HFF-Myc (cell line): Measurements from ENCODE around the gene TRPM1.

Experiments
- DNase-seq: peaks from one replicate; pipeline ENCODE4 v3.0.0-alpha.2; 2011; ENCODE audit warnings: low read depth; ENCODE audit errors: extremely low read depth
- H3K4me3 ChIP-seq: replicated peaks from 2 replicates; pipeline ENCODE4 v1.5.1; 2011; ENCODE audit warnings: low read depth, mild to moderate bottlenecking, control low read depth, low read length
- TF ChIP-seq, protein P1 (sequence below): IDR thresholded peaks from 2 replicates; pipeline ENCODE4 v1.5.1; 2012; ENCODE audit warnings: mild to moderate bottlenecking, low read depth, low read length, control low read depth; ENCODE audit errors: missing control alignments

Gene TRPM1

DNA sequence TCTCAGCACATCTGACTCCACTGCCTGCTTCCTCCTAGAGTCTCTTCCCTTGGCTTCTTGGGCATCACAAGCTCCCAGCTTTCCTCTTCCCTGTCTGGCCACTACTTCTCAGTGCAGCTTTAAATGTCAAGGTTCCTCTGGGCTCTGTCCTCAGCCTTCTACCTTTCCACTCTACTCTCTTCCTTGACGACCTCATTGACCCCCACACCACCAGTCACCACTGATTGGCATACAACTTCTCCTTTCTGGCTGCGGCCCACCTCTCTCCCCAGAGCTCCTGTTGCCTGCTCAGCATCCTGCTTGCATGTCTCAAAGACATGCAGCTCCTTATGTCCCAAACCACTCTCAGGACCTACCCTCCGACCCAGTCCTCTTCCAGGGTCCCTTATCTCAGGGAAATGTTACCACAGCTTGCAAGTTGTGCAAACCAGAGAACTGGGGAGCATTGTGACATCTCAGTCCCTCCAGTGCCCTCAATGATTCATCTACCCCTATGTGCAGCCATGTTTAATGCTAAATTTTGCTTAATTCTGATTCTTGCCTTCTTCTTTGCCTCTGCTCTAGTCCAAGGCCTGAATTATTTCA, 49.9 kb downstream of the TRPM1 start:
- no peak for DNase-seq
- no peak overlapping the region for H3K4me3 ChIP-seq
- TF ChIP-seq, protein P1, sequence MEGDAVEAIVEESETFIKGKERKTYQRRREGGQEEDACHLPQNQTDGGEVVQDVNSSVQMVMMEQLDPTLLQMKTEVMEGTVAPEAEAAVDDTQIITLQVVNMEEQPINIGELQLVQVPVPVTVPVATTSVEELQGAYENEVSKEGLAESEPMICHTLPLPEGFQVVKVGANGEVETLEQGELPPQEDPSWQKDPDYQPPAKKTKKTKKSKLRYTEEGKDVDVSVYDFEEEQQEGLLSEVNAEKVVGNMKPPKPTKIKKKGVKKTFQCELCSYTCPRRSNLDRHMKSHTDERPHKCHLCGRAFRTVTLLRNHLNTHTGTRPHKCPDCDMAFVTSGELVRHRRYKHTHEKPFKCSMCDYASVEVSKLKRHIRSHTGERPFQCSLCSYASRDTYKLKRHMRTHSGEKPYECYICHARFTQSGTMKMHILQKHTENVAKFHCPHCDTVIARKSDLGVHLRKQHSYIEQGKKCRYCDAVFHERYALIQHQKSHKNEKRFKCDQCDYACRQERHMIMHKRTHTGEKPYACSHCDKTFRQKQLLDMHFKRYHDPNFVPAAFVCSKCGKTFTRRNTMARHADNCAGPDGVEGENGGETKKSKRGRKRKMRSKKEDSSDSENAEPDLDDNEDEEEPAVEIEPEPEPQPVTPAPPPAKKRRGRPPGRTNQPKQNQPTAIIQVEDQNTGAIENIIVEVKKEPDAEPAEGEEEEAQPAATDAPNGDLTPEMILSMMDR, result no peak

DNA sequence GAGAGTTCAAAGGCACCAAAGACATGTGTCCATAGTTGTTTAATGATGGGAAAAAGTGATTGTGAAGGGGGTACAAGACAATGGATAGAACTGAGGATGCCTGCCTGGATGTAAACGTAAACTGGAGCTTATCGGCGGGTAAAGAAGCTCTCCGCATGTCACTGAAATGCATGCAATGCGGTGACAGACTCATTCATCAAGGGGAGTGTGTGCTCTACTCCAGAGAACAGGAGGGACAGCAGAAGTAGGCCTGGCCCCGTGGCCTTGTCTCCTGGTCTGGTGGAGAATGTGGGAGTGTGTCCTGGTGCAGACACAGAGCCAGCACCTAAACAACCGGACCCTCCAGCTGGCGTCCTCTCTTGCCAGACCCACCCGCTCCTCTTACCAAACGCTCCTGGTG, 50.6 kb downstream of the TRPM1 start:
- H3K4me3 ChIP-seq, result no peak overlapping the region
- TF ChIP-seq, protein P1, result no peak
- DNase-seq, result no peak

DNA sequence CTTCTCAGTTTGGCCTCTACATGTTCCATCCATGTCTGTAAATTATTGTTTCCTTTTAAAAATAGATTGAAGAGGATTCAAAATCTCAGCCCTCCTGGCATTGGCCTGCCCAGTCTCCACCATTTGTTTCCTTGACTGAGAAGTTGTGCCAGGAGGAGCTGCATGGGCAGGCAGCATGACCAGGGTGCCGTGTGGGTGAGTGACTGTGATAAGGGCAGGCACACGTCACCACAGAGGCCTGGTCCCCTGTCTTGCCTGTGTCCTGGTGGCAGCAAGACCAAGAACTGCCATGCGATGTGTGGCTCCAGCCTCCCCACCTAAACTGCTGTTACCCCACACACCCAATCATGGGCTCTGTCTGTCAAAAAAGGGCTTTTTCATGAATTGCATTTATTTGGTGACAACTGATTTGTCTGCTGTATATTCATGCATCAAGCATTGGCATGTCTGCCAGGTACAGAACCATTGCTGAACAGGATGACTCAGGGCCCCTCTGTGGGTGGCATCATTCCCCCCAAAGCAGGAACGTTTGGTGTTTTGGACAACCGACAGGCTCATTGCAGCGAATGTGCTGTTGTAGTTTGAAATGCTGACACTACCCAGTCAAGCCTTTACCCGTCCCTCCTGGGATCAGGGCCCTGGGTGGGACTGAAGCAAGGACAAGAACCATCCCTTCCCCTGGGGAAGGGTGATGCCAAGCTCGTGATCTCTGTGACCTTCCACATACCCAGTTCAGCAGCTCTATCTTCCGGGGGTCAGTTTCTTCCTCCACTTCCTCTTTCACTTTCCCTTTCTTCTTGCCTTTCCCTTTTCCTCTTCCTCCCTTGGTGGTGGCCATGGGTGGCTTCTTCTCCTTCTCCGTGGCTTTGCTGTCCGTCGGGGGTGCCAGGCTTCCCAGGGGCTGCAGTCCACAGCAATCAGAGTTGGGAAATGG, 51.6 kb downstream of the TRPM1 start:
- DNase-seq, result no peak
- no peak overlapping the region for H3K4me3 ChIP-seq
- TF ChIP-seq, protein P1, result no peak

DNA sequence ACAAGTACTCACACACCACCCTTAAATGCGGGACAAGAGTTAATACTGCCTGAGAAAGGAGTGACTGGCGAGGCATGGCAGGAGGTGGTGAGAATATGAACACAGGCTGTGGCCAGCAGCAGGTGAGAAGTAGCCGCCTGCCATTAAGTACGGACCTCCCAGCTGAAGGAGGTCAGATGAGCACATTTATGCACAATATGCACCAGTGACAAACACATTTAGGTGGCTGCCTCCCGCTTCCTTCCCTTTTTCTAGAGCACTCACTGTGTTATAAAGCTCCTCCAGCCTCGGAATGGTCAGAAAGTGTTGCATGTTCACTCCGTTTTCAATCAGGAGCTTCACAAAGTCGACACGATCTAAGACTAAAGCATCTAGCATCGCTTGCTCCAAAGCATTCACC, 52.4 kb downstream of the TRPM1 start:
- TF ChIP-seq, protein P1, result no peak
- no peak overlapping the region for H3K4me3 ChIP-seq
- no peak for DNase-seq

DNA sequence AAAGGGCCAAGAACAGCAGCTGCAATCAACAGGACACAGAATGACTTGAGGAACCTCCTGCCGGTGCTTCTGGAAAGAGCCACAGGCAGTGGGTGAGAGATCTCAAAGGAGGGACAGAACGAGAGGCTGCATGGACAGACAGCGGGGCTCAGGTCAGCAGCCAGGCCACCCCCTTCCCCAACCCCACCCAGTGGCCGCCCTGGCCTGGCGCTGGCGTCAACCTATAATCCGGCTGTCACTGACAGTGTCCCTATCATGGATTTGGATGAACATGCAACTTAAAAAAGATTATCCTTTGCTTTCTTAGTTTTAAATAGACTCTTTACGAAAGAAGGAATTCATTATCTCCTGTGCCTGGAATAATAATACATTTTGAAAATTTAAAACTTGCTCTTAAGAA, 54.1 kb downstream of the TRPM1 start:
- TF ChIP-seq, protein P1, result no peak
- no peak for DNase-seq
- no peak overlapping the region for H3K4me3 ChIP-seq

DNA sequence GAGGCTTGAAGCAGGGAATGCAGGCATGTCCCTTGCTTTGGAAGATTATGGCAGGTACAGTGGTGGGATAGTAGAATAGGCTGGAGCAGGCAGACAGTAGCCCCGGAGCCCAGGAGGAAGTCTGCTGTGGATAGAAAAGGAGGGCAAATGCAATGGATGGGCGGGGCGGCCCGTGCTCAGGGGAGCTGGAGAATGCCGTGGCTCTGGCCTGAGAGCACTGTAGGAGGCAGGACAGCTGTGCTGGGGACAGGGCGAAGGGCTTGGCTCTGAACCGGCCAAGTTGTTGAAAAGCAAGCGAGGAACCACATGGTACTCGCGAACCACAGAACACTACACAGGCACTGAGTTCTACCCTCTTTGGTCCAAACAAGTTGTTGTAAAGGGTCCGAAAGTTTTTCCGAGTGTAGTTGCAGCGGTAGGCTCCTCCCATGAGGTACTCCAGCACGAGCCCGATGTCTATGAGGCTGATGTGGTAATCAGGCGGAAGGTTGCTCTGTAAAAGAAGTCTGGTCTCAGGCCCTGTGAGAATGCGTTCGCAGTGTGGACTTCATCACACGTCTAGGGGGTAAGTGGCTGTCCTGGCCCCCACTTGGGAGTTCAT, 54.7 kb downstream of the TRPM1 start:
- DNase-seq, result no peak
- TF ChIP-seq, protein P1, result no peak
- H3K4me3 ChIP-seq, result no peak overlapping the region
